HuH-7 (cell line): Measurements from ENCODE around the gene GYG1.
"Not testable (repeated sequence)": the region's sequence is repeated elsewhere in the genome, so short reads cannot be mapped to it uniquely, and the experiment has no call there.

Source experiments
- DNase-seq: peaks from one replicate; pipeline ENCODE4 v3.0.0; 2011; ENCODE audit warnings: low spot score

GYG1 gene

DNA sequence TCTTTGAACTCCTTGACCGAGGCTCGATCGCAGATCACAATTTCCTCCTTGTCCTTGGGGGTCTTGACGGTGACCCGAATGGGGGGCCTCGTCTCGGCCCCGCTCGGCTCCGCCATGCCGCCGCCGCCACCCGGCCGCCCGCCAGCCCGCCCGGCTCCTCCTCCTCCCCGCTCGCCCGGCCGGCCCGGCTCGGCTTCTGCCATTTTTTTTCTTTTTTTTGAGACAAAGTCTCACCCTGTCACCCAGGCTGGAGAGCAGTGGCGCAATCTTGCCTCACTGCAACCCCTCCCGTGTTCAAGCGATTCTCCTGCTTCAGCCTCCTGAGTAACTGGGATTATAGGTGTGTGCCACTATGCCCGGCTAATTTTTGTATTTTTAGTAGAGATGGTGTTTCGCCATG, 3.8 kb upstream of the GYG1 start:
- DNase-seq: not testable (repeated sequence)

- no peak for DNase-seq
These were observed 1.1 kb upstream of the GYG1 start for GRCh38 chr3:148990236-148990635.

DNA sequence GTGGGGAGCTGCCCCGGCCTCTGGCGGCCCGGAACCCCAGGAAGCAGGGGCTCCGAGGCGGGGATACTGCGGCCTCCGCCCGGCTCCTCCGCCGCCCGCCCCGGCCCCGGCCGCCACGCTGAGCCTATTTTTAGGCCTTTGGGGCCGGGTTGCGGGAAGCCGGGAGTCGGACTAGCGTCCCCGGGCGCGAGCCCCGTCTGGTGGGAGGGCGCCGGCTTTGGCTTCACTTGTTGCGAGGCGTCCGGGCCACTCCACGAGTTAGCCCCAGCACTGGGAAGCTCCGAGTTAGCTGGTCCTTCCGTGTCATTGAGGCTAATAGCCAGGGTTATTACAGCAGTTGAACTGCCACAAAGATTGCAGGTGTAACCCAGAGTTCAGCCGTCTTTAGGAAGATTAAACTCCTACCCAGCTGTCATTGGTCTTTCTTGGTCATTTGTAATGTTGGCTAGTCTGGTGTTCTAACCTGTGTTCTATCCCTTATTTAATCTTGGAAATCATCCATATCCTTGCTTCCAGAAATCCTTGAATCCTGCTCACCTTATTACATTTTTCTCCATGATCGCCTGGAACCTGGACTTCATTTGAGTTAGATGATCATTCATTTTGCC, 791 bp downstream of the GYG1 start:
- DNase-seq: peak; percentile 20

DNA sequence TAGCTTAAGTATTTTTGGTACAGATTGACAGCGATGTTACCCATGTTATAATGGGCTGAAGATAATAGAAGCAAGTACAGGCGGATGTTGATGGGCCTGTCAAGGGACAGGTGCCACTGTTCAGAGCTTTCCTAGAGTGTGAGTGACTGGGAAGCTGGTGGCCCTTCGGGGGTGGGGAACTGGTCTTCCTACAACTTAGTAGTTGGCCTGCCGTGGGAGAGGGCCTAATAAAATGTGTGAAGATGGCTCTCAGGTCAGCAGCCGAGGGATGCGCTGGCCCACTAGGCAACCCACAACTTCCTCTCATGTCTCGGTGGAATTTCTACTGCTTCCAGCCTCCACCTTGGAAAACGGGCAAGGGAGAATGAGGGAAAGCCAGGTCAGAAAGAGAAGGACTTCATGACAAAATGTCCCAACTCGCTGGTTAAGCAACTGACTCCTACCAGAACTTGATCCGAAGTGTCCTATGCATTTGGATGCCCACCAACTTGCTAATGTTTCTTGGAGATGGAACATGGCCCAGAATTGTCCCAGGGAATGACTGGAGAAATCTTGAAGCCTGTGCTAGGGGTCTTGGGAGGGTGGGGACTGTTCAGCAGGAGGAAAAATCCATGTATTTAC, 1.4 kb downstream of the GYG1 start:
- no peak for DNase-seq

GRCh38 chr3:148997623-148998022, 6.3 kb downstream of the GYG1 start:
- DNase-seq: no peak

DNA sequence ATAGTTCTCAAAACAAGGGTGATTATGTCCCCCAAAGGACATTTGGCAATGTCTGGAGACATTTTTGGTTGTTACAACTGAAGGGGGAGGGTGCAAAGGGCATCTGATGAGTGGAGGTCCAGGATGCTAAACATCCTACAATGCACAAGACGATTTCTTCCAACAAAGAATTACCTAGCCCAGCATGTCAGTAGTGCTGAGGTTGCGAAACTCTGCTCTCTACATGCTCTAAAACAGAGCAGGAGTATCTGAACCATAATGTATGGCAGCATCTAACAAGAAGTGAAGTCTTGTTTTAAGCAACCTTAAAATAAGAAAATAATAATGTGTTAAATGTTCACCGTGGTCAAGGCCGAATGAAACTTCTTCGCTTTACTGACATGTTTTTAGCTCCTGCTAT, 7.0 kb downstream of the GYG1 start:
- no peak for DNase-seq

DNA sequence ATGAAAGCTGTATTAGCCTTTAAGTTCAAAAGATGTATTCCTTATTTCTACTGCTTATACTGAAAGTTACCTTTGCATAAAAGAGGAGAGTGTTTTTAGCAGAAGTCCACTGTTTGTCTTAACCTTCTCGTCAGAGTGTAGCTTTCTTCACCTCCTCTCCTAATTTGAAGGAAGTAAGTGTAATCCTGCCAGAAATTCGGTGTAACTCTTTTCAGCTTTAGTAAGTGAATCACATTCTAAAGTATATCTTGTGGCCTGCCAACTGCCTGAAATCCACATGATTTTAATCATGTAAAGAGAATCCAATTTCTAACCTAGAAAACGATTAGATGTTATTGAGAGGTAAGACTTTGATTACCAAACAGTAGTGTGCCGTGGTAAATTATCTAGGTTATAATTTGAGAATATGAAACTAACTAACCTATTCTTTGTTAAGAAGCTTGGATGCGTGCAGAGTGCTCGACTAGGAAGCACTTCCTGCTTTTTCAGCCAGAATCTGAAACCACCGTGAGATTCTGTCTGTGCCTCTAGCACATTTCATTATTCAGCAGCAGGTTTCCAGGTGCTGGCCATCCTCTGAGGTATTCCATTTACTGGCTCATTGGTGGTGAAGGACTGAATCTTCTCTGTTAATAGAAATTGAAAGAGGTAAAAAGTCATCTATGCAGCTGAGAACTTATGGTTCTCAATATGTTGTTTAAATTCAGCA, 7.5 kb downstream of the GYG1 start:
- DNase-seq: no peak

DNA sequence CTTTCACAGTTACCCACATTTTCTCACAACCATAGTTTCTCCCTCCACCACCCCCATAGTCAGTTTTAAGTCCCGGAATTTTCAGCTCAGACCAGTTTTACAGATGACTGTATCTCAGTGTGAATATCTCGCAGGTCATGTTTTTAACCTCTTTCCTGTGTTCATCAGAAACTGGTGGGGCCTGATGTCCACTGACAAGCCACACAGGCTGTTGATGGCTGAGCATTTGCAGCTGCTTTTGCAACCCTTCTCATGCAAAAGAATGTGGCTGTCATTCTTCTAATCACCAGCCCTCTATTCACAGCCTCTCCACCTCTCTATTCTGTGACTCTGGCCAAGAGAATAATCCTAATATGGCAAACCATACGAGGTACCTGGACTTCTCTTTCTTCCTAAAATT, 8.5 kb downstream of the GYG1 start:
- DNase-seq: no peak

DNA sequence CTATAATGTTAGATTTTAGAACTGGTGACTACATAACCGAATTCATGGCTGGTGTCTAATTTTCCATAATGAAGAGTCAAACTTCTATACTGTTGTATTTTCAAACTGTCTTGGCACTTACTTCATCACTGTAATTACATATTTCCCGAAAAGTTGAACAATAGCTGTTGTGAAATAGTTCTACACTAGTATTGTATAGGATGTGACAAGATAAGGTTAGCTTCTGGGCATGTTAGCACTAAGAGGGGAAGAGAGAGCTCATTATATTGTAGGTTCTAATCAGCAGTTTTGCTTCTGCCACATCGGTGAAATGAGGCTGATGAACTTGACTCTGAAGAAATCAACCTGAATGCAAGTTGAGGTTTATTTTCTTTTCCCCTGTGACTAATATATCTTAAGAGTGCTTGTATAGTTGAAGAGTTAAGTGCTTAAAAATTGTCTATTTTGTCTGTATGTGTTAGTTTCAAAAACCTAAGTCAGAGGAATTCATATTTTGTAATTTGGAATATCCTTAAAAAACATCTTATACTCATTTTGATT, 8.9 kb downstream of the GYG1 start:
- DNase-seq: no peak

- no peak for DNase-seq
These were observed 10.4 kb downstream of the GYG1 start for GRCh38 chr3:149001727-149002126.

DNA sequence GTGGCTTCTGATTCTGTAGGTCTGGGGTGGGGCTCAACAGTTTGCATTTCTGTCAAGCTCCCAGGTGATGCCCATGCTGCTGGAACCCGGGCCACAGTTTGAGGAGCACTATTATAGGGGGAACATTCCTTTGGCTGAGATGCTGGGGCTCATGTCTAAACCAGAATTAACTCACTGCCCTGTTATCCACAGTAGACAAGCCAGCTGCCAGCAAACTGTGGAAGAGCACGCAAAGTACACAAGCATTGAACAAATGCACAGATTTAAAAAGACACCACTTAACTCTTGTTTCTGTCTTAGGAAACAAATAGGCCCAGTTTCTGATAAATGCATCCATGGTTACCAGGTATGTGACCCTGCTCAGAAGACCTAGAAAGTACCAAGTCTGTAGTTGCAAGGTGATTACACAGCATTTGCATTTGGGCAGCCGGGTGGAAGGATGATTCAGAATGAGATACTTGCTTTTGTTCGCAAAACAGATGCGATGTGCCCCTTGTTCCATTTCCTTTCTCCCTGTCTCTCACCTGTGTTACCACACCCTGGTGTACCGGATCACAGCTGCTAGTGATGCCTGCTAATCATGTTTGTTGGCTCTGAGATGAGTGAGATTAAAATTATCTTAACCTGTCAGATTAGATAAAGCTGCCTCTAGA, 12.4 kb downstream of the GYG1 start:
- DNase-seq: no peak

DNA sequence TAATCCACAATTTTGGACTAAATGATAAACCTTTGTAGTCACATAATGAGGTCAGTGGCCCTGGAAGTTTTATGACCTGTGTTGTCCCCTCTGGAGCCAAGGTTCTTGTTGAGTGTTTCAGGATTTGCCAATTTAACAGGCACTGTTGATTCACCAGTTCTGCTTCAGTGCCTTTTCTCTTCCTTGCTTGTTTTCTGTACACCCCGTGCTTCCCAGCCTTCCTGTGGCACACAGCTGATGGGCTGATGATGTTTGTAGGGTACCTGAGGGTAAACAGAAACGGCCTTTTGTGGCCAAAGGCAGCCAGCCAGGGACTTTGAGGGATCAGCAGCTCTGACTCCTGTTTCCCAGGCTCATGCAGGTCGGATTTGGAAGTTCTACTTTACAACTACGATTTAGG, 13.3 kb downstream of the GYG1 start:
- no peak for DNase-seq

DNA sequence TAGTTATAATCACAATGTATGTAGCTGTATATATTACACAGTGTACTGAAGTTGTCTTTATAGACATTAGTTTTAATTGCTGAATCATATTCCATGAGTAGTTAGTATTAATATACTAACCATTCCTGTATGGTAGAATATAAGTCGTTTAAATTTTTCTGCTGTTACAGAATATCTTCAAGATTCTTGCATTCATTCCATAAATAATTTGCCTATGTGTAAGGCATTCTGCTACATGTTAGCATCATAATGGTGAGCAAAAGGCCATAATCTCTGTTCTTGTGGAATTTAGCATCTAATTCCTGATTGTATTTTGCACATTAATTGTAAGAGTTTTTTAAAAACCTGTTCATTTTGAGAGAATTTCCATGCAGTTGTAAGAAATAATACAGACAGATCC, 14.1 kb downstream of the GYG1 start:
- DNase-seq: no peak

DNA sequence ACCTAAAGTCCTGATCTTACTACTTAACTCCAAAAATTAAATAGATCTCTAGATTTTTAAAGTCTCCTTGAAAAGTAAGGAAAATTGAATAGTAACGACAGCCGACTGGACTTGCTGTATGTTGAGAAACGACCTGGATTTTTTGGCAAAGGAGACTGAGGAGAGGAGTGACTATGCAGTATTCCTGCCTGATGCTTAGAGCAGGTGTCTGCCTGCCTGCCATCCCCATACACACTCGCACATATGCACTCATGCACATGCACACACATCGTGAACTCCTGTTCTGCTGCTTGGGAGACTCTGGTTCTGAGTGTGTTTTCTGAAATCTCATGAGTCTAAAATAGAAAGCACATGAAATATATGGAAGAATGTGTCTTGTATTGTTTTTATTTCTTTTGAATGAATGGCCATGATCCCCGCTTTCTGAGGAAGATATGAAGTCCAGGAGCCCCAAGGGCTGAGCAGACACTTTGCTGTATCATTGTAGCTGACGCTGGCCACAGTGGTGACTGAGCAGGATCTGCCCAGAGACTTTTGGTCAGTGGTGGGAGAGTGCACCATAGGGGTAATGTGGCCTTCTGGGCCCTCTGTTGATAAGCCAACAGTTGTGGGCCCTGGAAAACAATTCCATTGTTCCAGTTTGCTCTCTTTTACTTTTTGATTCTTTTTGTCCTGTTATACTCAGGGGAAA, 16.4 kb downstream of the GYG1 start:
- DNase-seq: no peak

DNA sequence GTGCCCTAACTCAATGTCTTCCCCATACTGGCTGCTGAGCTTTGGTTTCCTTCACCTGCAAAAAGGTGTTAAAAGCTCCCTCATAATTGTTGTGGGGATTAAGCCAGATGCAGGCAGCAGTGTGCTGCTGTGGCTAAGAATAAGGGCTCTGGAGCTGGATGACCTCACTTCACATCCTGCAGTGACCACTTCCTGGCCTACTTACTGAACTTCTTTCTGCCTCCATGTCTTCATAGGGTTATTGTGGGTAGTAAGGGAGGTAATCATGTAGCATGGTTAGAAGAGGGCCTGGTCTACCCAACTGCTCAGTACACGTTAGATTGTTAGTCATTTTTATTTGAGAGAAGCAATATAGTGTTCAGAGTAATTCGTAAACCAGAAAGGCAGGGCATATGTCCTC, 18.4 kb downstream of the GYG1 start:
- no peak for DNase-seq

DNA sequence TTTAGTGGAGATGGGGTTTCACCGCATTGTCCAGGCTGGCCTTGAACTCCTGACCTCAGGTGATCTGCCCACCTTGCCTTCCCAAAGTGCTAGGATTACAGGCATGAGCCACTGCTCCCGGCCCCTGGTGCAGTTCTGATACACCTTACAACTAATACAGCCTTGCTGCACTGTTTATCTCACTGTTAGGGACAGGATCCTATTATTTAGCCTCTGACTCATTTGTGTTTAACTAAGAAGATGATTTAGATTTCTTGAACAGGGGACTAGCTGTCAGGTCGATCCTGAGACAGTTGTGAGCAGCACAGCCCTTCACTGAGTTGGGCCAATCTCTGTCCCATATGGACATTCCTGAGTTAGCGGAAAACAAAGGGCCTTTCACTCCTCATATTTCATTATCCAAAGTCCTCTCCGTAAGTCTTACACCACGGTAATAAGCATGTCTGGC, 19.2 kb downstream of the GYG1 start:
- peak; percentile 23 for DNase-seq

DNA sequence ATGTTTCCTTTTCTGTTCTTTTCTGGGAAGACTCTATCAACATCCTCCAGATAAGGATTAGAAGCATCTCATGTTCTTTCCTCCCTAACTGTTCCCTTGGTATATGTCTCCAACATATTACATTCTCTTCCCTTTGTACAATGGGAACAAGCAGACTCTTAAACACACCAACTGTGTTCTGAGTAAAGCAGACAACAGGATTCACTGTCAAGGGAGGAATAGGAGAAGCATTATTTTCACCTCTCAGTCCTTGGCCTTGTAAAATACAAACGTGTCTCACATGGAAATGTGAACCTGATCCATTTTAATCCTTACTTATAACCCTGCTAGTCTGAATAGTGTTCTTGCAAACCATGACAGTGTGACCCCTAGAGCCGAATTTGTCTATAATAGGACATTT, 19.6 kb downstream of the GYG1 start:
- no peak for DNase-seq

DNA sequence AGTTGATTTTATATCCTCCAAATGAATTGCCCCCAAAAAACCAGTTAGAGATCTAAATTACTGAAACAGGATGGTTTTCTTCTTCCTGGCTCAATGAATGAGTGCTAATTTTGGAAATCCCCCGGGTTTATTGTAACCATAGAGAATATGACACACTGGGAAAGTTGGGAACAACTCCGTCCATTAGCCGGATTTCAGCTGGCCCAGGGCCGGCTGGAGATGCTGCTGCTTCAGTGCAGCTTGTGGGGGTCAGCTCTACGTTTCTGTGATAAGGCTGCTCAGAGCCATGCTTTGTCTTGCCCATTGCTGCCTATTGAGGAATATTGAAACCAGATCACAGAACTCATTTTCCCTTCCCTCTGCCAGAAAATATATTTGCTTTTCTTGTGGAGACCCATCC, 20.3 kb downstream of the GYG1 start:
- no peak for DNase-seq

DNA sequence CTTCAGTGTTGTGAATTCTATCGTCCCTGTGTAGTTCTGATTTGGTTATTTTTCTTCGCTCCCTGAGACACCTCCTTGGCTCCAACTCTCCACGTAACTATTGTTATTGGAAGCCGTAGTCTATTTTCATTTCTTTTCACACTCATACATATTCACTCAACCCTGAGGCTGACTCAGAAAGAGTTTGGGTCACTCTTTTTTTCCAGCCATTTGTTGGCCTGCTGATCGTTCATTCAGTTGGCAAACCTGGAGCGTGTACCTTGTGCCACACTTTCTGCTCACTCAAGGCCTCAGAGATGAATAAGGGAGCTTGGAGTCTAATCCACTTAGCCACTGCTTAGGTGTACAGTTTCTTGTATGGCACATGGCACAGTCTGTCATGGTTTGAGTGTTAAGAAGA, 22.4 kb downstream of the GYG1 start:
- no peak for DNase-seq

DNA sequence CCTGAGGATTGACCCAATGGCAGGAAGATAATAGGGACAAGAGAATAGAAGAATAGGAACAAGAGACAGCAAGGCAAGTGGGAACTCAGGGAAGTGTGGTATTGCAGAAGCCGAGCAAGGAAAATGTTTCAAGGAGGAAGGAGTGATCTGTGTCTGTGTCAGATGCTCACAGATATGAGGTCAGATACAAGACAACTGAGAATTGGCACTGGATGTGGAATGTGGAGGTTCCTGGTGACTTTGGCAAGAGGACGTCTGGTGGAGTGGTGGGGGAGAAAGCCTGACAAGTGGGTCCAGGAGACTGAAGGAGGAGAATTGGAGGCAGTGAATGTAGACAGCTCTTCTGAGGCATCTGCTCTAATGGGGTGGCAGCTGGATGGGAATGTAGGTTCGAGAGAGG, 24.1 kb downstream of the GYG1 start:
- DNase-seq: no peak

- no peak for DNase-seq
These were observed 24.9 kb downstream of the GYG1 start for GRCh38 chr3:149016242-149016641.
